K562 (cell line): Measurements from ENCODE around the gene PTGES3L. TPM values are rescaled to one million over a fixed set of nuclear protein-coding genes. Genes with fewer than 3 reads are reported as not detected.
A peak's percentile ranks its signal among the peaks of the same experiment; 100 is the strongest.

Experiments
- ARID2 ChIP-seq: fragments of 450-650 bp; IDR thresholded peaks from 2 replicates; pipeline ENCODE4 v1.6.1; 2017; ENCODE audit warnings: antibody characterized with exemption, mild to moderate bottlenecking
- CEBPB ChIP-seq: fragments of 450-650 bp; IDR thresholded peaks from 2 replicates; pipeline ENCODE4 v1.6.1; 2016; ENCODE audit warnings: missing genetic modification characterization, missing compliant biosample characterization
- EP300 ChIP-seq: IDR thresholded peaks from 2 replicates; pipeline ENCODE4 v1.6.1; 2012; ENCODE audit warnings: low read length, improper control_type of control experiment
- HDAC1 ChIP-seq, 2 experiments: fragments of 450-650 bp; IDR thresholded peaks; 2 replicates each; pipeline ENCODE4 v1.6.1; 2016 to 2017; ENCODE audit warnings: inconsistent platforms in 1 of 2, mild to moderate bottlenecking in 1 of 2, moderate library complexity in 1 of 2
- IRF2 ChIP-seq: sonication (generic); formaldehyde crosslinking; IDR thresholded peaks from 2 replicates; pipeline ENCODE4 v1.8.1; 2022; ENCODE audit warnings: mild to moderate bottlenecking, missing genetic modification reagents
- MAFF ChIP-seq: IDR thresholded peaks from 2 replicates; pipeline ENCODE4 v1.6.1; 2012; ENCODE audit warnings: low read length, improper control_type of control experiment
- NBN ChIP-seq: fragments of 450-650 bp; IDR thresholded peaks from 2 replicates; pipeline ENCODE4 v1.6.1; 2016; ENCODE audit warnings: low read depth, mild to moderate bottlenecking
- POLR2H ChIP-seq: IDR thresholded peaks from 2 replicates; pipeline ENCODE4 v1.6.1; 2016; ENCODE audit warnings: missing genetic modification characterization, low read depth, mild to moderate bottlenecking, control low read depth, missing compliant biosample characterization, moderate library complexity
- RAD21 ChIP-seq, 2 experiments: fragments of 250-450 bp in 1 of 2; fragments of 450-650 bp in 1 of 2; sonication (Bioruptor Pico) in 1 of 2; formaldehyde crosslinking in 1 of 2; IDR thresholded peaks in 1 of 2; conservative IDR thresholded peaks in 1 of 2; 2 replicates each; pipeline versions ENCODE4 v1.4.0 to v1.8.0; 2020 to 2022; ENCODE audit warnings: mild to moderate bottlenecking in 2 of 2, moderate library complexity in 1 of 2
- RBM14 ChIP-seq: fragments of 200-400 bp; formaldehyde crosslinking; IDR thresholded peaks from 2 replicates; pipeline ENCODE4 v1.6.1; 2018; ENCODE audit warnings: low read depth, mild to moderate bottlenecking, low read length, moderate library complexity, borderline replicate concordance; ENCODE audit not compliant: insufficient read depth
- SMC3 ChIP-seq: conservative IDR thresholded peaks from 2 replicates; pipeline ENCODE4 v1.6.1; 2011; ENCODE audit warnings: low read depth, low read length, improper control_type of control experiment; ENCODE audit not compliant: insufficient read depth
- SNAPC5 ChIP-seq: fragments of 250-450 bp; sonication (Bioruptor Pico); IDR thresholded peaks from 2 replicates; pipeline ENCODE4 v1.8.0; 2021; ENCODE audit warnings: moderate library complexity, mild to moderate bottlenecking, inconsistent platforms
- SPI1 ChIP-seq: IDR thresholded peaks from 2 replicates; pipeline ENCODE4 v1.6.1; 2011; ENCODE audit warnings: low read depth, low read length, control low read depth, borderline replicate concordance
- SRSF3 ChIP-seq: fragments of 200-400 bp; formaldehyde crosslinking; IDR thresholded peaks from 2 replicates; pipeline ENCODE4 v1.6.1; 2016; ENCODE audit warnings: mild to moderate bottlenecking, low read length, moderate library complexity; ENCODE audit not compliant: insufficient read depth
- TAF9B ChIP-seq: fragments of 450-650 bp; IDR thresholded peaks from 2 replicates; pipeline ENCODE4 v1.6.1; 2018; ENCODE audit warnings: mild to moderate bottlenecking; ENCODE audit not compliant: partially characterized antibody
- ZNF23 ChIP-seq: fragments of 250-450 bp; sonication (Bioruptor Pico); IDR thresholded peaks from 2 replicates; pipeline ENCODE4 v1.4.0; 2020; ENCODE audit warnings: mild to moderate bottlenecking
- ZNF766 ChIP-seq: fragments of 200-800 bp; sonication (Bioruptor generic); conservative IDR thresholded peaks from 2 replicates; pipeline ENCODE4 v1.6.1; 2016; ENCODE audit warnings: missing genetic modification characterization, missing compliant biosample characterization
- ZNF785 ChIP-seq: fragments of 250-450 bp; sonication (Bioruptor Pico); IDR thresholded peaks from 2 replicates; pipeline ENCODE4 v1.4.0; 2020; ENCODE audit warnings: mild to moderate bottlenecking
- polyA plus RNA-seq, 8 experiments: library from polyadenylated mRNA; depleted of rRNA in 4 of 8; stranded (reverse) in 5 of 8; unstranded in 3 of 8; fragments of >200 nt; fragmentation: Nextera tagmentation in 2 of 8; fragmentation: Illumina TruSeq in 1 of 8; extraction: Ambion mirVana in 2 of 8; extraction: Trizol in 1 of 8; gene quantifications; 2 replicates each; pipeline versions ENCODE4 v1.2.1 to v1.2.3, GENCODE V29; 2011 to 2014; ENCODE audit warnings: inconsistent platforms in 1 of 8, missing spikeins in 1 of 8
- total RNA-seq, 7 experiments: library from RNA; depleted of rRNA in 6 of 7; stranded (reverse); fragments of >200 nt in 6 of 7; fragmentation: Illumina TruSeq in 2 of 7; extraction: Trizol in 2 of 7; gene quantifications; 2 replicates each; pipeline versions ENCODE4 v1.2.1 to v1.2.3, GENCODE V29; 2011 to 2021; ENCODE audit warnings: low replicate concordance in 1 of 7
- TF ChIP-seq, protein P1 (sequence below), 2 experiments: fragments of 450-650 bp; formaldehyde crosslinking in 1 of 2; IDR thresholded peaks; 2 replicates each; pipeline versions ENCODE4 v1.4.0 to v1.6.1; 2014 to 2020; ENCODE audit warnings: mild to moderate bottlenecking in 2 of 2, borderline replicate concordance in 1 of 2, low read depth in 1 of 2

The PTGES3L gene
- total and polyA plus RNA-seq, 9 of the 15 experiments (the other 6 are each of a cell fraction or from before 2014, with no cell fraction given): 6.0 to 16.0 (median 9.6) TPM

- TF ChIP-seq ZNF23 (CRISPR knock-in tag) (no peak), RAD21 (CRISPR knock-in tag; conservative IDR thresholded peaks at IDR 0.05 in 1 of 2, IDR thresholded peaks at IDR 0.05 in 1 of 2) (peak; percentile 78 to 91), POLR2H (tag) (no peak), CEBPB (no peak), ZNF785 (CRISPR knock-in tag) (no peak), ARID2 (no peak), EP300 (0 out of 2 replicates have a peak, but pooled peaks have one; percentile 9), SMC3 (peak; percentile 88), NBN (no peak), ZNF766 (CRISPR knock-in tag) (no peak), MAFF (no peak), TAF9B (no peak), SNAPC5 (no peak), SPI1 (no peak), IRF2 (CRISPR knock-in tag) (no peak), RBM14 (no peak), HDAC1 (IDR thresholded peaks at IDR 0.05) (no peak), SRSF3 (no peak)
- TF ChIP-seq, protein P1, sequence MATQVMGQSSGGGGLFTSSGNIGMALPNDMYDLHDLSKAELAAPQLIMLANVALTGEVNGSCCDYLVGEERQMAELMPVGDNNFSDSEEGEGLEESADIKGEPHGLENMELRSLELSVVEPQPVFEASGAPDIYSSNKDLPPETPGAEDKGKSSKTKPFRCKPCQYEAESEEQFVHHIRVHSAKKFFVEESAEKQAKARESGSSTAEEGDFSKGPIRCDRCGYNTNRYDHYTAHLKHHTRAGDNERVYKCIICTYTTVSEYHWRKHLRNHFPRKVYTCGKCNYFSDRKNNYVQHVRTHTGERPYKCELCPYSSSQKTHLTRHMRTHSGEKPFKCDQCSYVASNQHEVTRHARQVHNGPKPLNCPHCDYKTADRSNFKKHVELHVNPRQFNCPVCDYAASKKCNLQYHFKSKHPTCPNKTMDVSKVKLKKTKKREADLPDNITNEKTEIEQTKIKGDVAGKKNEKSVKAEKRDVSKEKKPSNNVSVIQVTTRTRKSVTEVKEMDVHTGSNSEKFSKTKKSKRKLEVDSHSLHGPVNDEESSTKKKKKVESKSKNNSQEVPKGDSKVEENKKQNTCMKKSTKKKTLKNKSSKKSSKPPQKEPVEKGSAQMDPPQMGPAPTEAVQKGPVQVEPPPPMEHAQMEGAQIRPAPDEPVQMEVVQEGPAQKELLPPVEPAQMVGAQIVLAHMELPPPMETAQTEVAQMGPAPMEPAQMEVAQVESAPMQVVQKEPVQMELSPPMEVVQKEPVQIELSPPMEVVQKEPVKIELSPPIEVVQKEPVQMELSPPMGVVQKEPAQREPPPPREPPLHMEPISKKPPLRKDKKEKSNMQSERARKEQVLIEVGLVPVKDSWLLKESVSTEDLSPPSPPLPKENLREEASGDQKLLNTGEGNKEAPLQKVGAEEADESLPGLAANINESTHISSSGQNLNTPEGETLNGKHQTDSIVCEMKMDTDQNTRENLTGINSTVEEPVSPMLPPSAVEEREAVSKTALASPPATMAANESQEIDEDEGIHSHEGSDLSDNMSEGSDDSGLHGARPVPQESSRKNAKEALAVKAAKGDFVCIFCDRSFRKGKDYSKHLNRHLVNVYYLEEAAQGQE (IDR thresholded peaks at IDR 0.05; ENCODE audit: borderline replicate concordance): peak; percentile 80
- TF ChIP-seq, protein P1 (CRISPR knock-in tag; IDR thresholded peaks at IDR 0.05; ENCODE audit: low read depth): no peak
Measured at GRCh38 chr17:42937712-42938596, 41.9 kb downstream of the PTGES3L start (continued).
